HepG2 (cell line): ENCODE results near the gene CEP128. TPM values are rescaled to one million over a fixed set of nuclear protein-coding genes. Genes with fewer than 3 reads are reported as not detected.

Experiments
- ATAC-seq: fragments of 200-7000 bp; cut with Tn5 transposase; 3 replicates; pipeline ENCODE4 v1.9.1; 2020; ENCODE audit warnings: mild to moderate bottlenecking, moderate library complexity
- BruUV-seq: library from RNA; stranded (reverse); fragments of 400-500 nt; replicated peaks from 2 replicates; lab custom pipeline; 2021; lab: Mats Ljungman, UMichigan
- CTCF ChIA-PET: fragments of 300-600 bp; formaldehyde crosslinking; extraction: SDS; loops from one replicate; lab custom pipeline; 2021; ENCODE audit warnings: low total read pairs, inconsistent platforms, low intra/inter-chr PET ratio; lab: Yijun Ruan, JAX
- POLR2A ChIA-PET: fragments of 350-600 bp; sonication (Branson Sonifier 250); formaldehyde crosslinking; loops from one replicate; lab custom pipeline; 2020; ENCODE audit warnings: antibody characterized with exemption, inconsistent platforms; lab: Yijun Ruan, JAX
- DNase-seq: peaks from one replicate; pipeline ENCODE4 v3.0.0-alpha.2; 2015; ENCODE audit warnings: low spot score
- FAIRE-seq: peaks from 3 replicates; lab custom pipeline; 2011; peaks lifted over from hg19 to GRCh38; lab: Jason Lieb, UNC
- H2AFZ ChIP-seq: one replicate; pipeline ENCODE4 v1.6.1; 2011; ENCODE audit warnings: low read length, inconsistent platforms
- H3K27ac ChIP-seq: fragments of 300-600 bp; 3 replicates; pipeline ENCODE4 v1.8.0; 2011; ENCODE audit warnings: mixed run types, mild to moderate bottlenecking, mixed read lengths, low read length, inconsistent platforms; ENCODE audit not compliant: insufficient read depth; ENCODE audit errors: extremely low read length
- H3K27me3 ChIP-seq, 2 experiments: fragments of 200-600 bp in 1 of 2; 2 replicates in 1 of 2; 3 replicates in 1 of 2; pipeline versions ENCODE4 v1.6.0 to v1.8.0; 2011; ENCODE audit warnings: low read length in 2 of 2, mild to moderate bottlenecking in 2 of 2, moderate library complexity in 2 of 2, inconsistent platforms in 1 of 2; ENCODE audit not compliant: insufficient read depth in 2 of 2, control insufficient read depth in 1 of 2
- H3K36me3 ChIP-seq, 2 experiments: fragments of 200-600 bp in 1 of 2; replicated peaks in 1 of 2; 2 replicates in 1 of 2; 3 replicates in 1 of 2; pipeline versions ENCODE4 v1.5.1 to v1.8.0; 2011; ENCODE audit warnings: low read length in 2 of 2, inconsistent platforms in 1 of 2; ENCODE audit not compliant: insufficient read depth in 2 of 2, control insufficient read depth in 1 of 2
- H3K4me1 ChIP-seq: 2 replicates; pipeline ENCODE4 v1.5.1; 2012; ENCODE audit warnings: low read length, inconsistent platforms; ENCODE audit not compliant: insufficient read depth
- H3K4me2 ChIP-seq: 2 replicates; pipeline ENCODE4 v1.6.0; 2011; ENCODE audit warnings: low read depth, low read length, inconsistent platforms
- H3K4me3 ChIP-seq, 3 experiments: fragments of 200-600 bp in 1 of 3; sonication (generic), shearing (Covaris generic) in 1 of 3; replicated peaks in 1 of 3; 2 replicates each; pipeline ENCODE4 v1.5.1; 2011 to 2016; ENCODE audit warnings: low read length in 3 of 3, inconsistent platforms in 2 of 3, low read depth in 2 of 3, mild to moderate bottlenecking in 2 of 3, control low read depth in 1 of 3, mixed read lengths in 1 of 3; ENCODE audit not compliant: insufficient read depth in 1 of 3
- H3K79me2 ChIP-seq: one replicate; pipeline ENCODE4 v1.6.1; 2011; ENCODE audit warnings: low read length, inconsistent platforms; ENCODE audit not compliant: insufficient read depth
- H3K9ac ChIP-seq: 2 replicates; pipeline ENCODE4 v1.6.0; 2011; ENCODE audit warnings: mild to moderate bottlenecking, low read depth, low read length, inconsistent platforms; ENCODE audit not compliant: insufficient read depth
- H3K9me3 ChIP-seq: 2 replicates; pipeline ENCODE4 v1.5.1; 2012; ENCODE audit warnings: mild to moderate bottlenecking, low read length
- H4K20me1 ChIP-seq: 2 replicates; pipeline ENCODE4 v1.6.0; 2011; ENCODE audit warnings: inconsistent platforms, mild to moderate bottlenecking, low read length, moderate library complexity; ENCODE audit not compliant: insufficient read depth
- NFIC ChIP-seq: IDR thresholded peaks from 2 replicates; pipeline ENCODE4 v1.6.1; 2012; ENCODE audit warnings: mild to moderate bottlenecking, low read length, inconsistent platforms
- TCF12 ChIP-seq, 2 experiments: fragments of 450-650 bp in 1 of 2; sonication (generic) in 1 of 2; formaldehyde crosslinking in 1 of 2; IDR thresholded peaks; 2 replicates each; pipeline versions ENCODE4 v1.6.1 to v1.8.0; 2017 to 2022; ENCODE audit warnings: antibody characterized with exemption in 1 of 2, mild to moderate bottlenecking in 1 of 2, missing genetic modification reagents in 1 of 2, moderate library complexity in 1 of 2
- ZNF124 ChIP-seq: sonication (generic); formaldehyde crosslinking; IDR thresholded peaks from 2 replicates; pipeline ENCODE4 v1.4.0; 2020; ENCODE audit warnings: missing genetic modification reagents
- in situ Hi-C: cut with HindIII; loops from 2 replicates; pipeline ENCODE4 v1.10.0; 2017; ENCODE audit warnings: low pct_unique_long_range_greater_than_20kb; ENCODE audit not compliant: extremely low pct_ligation_motif_present
- intact Hi-C: fragments of 100-400 bp; cut with micrococcal nuclease; formaldehyde crosslinking; loops from one replicate; pipeline ENCODE4 v1.10.0; 2022; ENCODE audit not compliant: unreplicated experiment
- polyA plus RNA-seq, 8 experiments: library from polyadenylated mRNA; depleted of rRNA in 3 of 8; stranded (reverse) in 7 of 8; unstranded in 1 of 8; fragments of >200 nt; fragmentation: Illumina TruSeq in 4 of 8; extraction: Trizol in 4 of 8; gene quantifications; 2 replicates each; pipeline versions ENCODE4 v1.2.1 to v1.2.3, GENCODE V29; 2011 to 2016; ENCODE audit warnings: low read depth in 4 of 8, missing spikeins in 1 of 8, mixed read lengths in 1 of 8; ENCODE audit not compliant: insufficient read depth in 1 of 8
- small RNA-seq, 3 experiments: library from RNA; depleted of rRNA; stranded (forward); fragments of <200 nt; gene quantifications; one replicate each; pipeline ENCODE3, GENCODE V24; 2012; ENCODE audit warnings: low read depth in 2 of 3, low replicate concordance in 1 of 3; ENCODE audit not compliant: insufficient read length in 3 of 3, insufficient read depth in 2 of 3
- total RNA-seq, 5 experiments: library from RNA; depleted of rRNA; stranded (reverse); fragments of >200 nt; fragmentation: Illumina TruSeq; extraction: Trizol; gene quantifications; 2 replicates each; pipeline ENCODE4 v1.2.3, GENCODE V29; 2016; ENCODE audit warnings: low read depth in 1 of 5

Gene CEP128
- total and polyA plus RNA-seq, 2 of the 13 experiments (the other 11 are each of a cell fraction or from before 2014, with no cell fraction given) = 1.3 to 7.5 TPM

DNA sequence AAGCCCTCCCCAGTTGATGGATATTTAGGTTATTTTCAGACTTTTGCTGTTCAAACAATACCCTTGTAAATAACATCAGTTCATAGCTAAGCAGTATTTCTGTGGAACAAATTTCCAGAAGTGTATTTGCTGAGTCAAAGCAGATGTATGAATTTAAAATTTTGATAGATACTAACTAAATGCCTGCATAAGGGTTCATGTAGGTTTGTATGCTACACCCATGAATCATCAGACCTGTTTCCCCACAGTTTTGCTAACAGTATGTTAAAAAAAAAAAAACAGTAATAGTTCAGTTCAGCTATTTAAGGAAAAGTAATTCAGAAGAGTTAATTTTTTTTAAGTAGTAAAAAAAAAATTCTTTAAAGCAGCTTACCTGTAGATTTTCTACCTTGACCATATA, 494.1 kb downstream of the CEP128 start:
- H3K79me2 ChIP-seq = no peaks in the 10 kb centered on the region
- H3K27me3 ChIP-seq = no peaks in the 10 kb centered on the region; a peak in 1 of 5 replicates
- CTCF ChIA-PET = no interaction called here
- no peak overlapping the region for H3K9ac ChIP-seq
- H3K4me3 ChIP-seq = no peak overlapping the region
- H3K36me3 ChIP-seq = no peaks in the 10 kb centered on the region
- no peak overlapping the region for H3K27ac ChIP-seq
- ATAC-seq = no peak
- H3K4me1 ChIP-seq = no peaks in the 10 kb centered on the region
- H3K4me2 ChIP-seq = no peak overlapping the region
- H2AFZ ChIP-seq = no peak overlapping the region
- DNase-seq = no peak
- TF ChIP-seq TCF12 (IDR thresholded peaks at IDR 0.05) (no peak), TCF12 (CRISPR knock-in tag; IDR thresholded peaks at IDR 0.05) (no peak), ZNF124 (CRISPR knock-in tag) (no peak), NFIC (no peak)
- H4K20me1 ChIP-seq = no peaks in the 10 kb centered on the region
- no TSS peak for BruUV-seq
- in situ Hi-C loops = no loop called here
- peaks cover 18% of the 10 kb centered on the region for H3K9me3 ChIP-seq
- intact Hi-C loops = no loop called here
- POLR2A ChIA-PET = no interaction called here
- no peak for FAIRE-seq

Small RNA genes lying within 50 kb of the gene (small RNA-seq; reads per million reads assigned to genes)
- gene AC022404.1 = 0 reads per million in 3 experiments

Other genes starting within 250 kb of the CEP128 start
- gene TSHR, start 13.9 kb upstream of the CEP128 start, total RNA-seq (2016; rRNA removed; fragmentation: Illumina TruSeq; extraction: Trizol) = not detected in 2 replicates
- not detected in 2 replicates for gene TSHR, start 13.9 kb upstream of the CEP128 start, polyA plus RNA-seq (2011; rRNA removed)